G401.6 (cell line): Measurements from ENCODE around the gene BRCA1.
A peak's percentile ranks its signal among the peaks of the same experiment; 100 is the strongest.
"Not testable (repeated sequence)": the region's sequence is repeated elsewhere in the genome, so short reads cannot be mapped to it uniquely, and the experiment has no call there.

Experiments
- FAIRE-seq: peaks from 2 replicates; lab custom pipeline; 2012; peaks lifted over from hg19 to GRCh38; lab: Jason Lieb, UNC

The BRCA1 gene

DNA sequence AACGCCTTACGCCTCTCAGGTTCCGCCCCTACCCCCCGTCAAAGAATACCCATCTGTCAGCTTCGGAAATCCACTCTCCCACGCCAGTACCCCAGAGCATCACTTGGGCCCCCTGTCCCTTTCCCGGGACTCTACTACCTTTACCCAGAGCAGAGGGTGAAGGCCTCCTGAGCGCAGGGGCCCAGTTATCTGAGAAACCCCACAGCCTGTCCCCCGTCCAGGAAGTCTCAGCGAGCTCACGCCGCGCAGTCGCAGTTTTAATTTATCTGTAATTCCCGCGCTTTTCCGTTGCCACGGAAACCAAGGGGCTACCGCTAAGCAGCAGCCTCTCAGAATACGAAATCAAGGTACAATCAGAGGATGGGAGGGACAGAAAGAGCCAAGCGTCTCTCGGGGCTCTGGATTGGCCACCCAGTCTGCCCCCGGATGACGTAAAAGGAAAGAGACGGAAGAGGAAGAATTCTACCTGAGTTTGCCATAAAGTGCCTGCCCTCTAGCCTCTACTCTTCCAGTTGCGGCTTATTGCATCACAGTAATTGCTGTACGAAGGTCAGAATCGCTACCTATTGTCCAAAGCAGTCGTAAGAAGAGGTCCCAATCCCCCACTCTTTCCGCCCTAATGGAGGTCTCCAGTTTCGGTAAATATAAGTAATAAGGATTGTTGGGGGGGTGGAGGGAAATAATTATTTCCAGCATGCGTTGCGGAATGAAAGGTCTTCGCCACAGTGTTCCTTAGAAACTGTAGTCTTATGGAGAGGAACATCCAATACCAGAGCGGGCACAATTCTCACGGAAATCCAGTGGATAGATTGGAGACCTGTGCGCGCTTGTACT is at the start of gene BRCA1:
TSS of gene BRCA1 (minus strand) at position 232 of the 834 bp plus-strand sequence. CDS start 1,268 bp downstream, outside the sequence.
- FAIRE-seq = peak; percentile 99

GRCh38 chr17:43171586-43172487 is 46.7 kb upstream of the BRCA1 start:
- FAIRE-seq = no peak

DNA sequence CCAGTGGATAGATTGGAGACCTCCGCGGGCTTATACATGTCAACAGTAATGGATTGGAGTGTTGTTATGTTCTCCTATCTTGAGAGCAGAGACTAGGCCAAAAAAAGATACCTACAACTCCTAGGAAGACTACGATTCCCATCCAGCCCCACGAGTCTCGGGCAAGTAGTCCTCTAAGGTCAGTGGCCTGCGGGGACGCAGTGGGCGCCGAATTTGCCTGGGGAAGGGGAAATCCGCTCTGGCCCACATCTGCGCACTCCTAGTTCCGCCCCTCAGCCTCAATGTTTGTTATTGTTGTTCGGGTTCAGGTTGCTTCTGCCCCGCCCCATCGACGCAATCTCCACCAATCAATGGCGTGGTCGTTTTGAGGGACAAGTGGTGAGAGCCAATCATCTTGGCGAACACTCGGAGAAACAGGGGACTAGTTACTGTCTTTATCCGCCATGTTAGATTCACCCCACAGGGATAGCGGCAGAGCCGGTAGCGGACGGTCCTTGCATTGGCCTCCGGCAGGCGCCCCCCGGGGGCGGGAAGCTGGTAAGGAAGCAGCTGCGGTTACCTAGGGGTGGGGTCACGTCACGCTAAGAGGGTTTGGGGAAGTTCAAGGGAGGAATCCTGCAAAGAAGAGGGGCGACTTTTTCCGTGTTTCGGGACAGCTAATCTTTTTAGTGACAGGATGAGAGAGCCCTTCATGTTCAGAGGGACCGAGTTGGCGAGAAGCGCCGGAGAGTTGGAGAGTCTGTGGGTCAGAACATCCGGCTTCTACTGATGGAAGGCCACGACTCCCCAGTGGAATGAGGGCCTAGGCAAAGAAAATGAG is 45.8 kb upstream of the BRCA1 start, which contains the start of gene NBR1:
TSS of gene NBR1 (plus strand) at position 449 of the 820 bp plus-strand sequence. CDS start 4,586 bp downstream, outside the sequence.
- FAIRE-seq = peak; percentile 98

DNA sequence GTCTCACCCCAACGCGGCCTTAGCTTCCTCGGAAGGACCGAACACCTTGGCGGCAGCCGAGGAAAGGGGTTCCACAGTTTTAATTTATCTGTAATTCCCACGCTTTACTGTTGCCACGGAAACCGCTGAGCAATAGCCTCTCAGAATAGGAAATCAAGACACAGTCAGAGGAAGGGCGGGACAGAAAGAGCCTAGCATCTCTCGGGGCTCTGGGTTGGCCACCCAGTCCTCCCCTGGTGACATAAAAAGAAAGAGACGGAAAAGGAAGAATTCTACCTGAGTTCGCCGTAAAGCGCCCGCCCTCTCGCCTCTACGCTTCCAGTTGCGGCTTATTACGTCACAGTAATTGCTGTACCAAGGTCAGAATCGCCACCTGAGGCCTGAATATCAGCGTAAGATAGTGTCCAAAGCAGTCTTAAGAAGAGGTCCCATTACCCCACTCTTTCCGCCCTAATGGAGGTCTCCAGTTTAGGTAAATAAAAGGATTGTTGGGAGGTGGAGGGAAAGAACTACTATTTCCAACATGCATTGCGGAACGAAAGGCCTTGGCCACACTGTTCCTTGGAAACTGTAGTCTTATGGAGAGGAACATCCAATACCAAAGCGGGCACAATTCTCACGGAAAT is 45.1 kb upstream of the BRCA1 start:
- peak; percentile 97 for FAIRE-seq

DNA sequence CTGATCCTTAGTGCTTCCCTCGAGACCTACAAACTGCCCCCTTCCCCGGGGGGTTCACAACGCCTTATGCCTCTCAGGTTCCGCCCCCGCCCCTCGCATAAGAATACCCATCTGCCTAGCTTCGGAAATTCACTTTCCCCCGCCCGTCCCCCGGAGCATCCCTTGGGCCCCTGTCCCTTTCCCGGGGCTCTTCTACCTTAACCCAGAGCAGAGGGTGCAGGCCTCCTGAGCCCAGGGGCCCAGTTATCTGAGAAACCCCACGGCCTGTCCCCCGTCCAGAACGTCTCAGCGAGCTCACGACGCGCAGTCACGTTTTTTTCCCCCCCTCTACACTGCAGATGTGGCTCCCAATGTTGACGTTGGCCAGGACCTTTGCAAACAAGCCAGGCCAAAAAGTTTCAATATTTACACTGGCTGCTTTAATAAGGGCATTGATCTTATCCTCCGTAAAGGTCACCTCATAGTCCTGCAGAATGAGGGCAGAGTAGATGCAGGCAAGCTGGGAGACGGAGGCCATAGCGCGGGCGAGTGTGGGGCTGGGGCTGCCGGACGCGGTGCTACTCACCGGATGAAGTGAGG is 44.5 kb upstream of the BRCA1 start:
- FAIRE-seq = no peak

DNA sequence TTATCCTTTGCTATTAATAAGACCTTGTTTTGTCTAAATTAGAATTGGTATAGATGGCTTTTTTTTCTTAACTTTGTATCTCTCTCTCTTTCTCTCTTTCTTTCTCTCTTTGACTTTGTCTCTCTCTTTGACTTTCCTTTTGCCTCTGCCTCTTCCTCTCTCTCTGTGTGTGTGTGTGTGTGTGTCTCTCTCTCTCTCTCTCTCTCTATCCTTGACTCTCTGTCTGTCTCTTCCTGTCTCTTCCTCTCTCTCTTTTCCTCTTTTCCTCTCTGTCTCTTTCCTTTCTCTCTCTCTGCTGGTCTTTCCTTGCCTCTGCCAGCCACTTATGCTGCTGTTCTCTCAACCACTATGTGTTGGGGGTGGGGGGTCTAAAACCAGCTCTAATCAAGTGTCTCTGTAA is 40.8 kb upstream of the BRCA1 start:
- FAIRE-seq = not testable (repeated sequence)

DNA sequence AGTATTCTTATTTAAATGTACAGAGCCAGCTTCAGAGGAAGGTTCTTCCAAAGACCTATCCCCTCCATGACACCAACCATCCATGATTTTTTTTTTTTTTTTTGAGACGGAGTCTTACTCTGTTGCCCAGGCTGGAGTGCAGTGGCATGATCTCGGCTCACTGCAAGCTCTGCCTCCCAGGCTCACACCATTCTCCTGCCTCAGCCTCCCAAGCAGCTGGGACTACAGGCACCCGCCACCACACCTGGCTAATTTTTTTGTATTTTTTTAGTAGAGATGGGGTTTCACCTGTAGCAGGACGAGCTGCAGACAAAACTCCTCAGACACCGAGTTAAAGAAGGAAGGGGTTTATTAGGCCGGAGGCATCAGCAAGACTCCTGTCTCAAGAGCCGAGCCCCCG is 34.8 kb upstream of the BRCA1 start:
- not testable (repeated sequence) for FAIRE-seq

DNA sequence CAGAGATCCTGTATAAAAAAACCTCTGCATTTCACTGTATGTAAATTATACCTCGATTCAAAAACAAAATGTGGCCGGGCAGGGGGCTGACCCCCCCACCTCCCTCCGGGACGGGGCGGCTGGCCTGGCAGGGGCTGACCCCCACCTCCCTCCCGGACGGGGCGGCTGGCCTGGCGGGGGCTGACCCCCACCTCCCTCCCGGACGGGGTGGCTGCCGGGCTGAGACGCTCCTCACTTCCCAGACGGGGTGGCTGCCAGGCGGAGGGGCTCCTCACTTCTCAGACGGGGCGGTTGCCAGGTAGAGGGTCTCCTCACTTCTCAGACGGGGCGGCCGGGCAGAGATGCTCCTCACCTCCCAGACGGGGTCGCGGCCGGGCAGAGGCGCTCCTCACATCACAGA is 34.1 kb upstream of the BRCA1 start:
- FAIRE-seq = not testable (repeated sequence)

DNA sequence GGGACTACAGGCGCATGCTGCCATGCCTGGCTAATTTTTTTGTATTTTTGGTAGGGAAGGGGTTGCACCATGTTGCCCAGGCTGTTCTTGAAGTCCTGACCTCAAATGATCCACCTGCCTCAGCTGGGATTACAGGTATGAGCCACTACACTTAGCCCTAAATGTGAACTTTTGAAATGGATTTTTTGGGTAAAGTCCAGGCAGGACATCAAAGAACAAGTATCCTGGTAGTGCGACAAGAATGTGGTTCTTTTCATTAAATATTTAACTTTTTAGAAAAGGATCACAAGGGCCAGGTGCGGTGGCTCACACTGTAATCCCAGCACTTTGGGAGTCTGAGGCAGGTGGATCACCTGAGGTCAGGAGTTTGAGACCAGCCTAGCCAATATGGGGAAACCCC is 30.5 kb upstream of the BRCA1 start:
- no peak for FAIRE-seq

DNA sequence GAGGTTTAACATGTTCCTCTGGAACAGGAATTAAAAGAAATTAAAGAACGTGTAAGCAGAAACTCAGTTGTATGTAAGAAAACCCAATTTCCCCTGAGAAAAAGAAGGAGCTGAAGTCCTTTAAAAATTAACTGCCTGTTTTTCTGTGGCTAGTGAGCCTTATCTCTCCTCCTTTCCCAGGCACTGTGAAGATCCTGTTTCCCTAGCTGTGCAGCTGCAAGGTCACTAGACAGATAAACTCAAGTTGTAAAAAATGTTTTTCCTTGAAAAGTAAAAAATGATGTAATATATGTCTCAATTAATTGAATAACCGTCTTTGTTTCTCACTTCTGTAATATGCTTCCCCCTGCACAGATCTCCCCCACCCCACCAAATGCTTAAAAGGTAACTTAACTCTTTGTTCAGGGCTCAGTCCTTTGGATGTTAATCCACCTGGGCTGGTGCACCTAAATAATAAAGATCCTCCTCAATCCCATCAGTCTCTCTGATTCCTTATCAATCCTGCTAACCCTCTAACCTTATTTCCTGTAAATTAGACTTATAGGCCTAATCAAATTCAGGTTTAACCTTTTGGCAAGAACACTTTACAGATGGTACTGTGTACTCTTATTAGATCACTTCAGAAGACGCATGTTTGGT is 28.2 kb upstream of the BRCA1 start:
- FAIRE-seq = not testable (repeated sequence)

DNA sequence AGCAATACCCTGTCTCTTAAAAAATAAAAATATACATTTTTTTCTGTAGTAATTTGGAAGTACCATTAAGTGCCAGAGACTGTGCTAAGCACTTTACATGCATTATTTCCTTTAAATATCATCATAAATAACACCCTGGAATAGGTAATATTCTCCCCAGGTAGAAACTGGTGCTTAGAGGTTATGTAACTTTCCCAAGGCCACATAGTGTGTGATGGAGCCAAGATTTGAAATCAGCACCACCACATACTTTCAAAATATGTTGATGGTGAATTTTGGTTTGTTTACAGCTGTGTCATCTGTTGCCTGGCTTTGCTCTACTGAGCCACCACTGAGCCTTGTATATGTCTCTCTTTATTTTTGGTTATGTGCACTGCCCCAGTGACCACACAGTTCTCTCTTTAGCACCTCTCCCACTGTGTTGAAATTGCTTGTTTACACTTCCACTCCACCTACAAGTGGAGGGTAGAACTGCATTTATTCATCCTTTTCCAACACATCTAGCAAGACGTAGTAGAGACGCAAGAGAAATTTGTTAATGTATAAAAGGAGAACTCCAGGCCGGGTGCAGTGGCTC is 26.8 kb upstream of the BRCA1 start:
- no peak for FAIRE-seq

DNA sequence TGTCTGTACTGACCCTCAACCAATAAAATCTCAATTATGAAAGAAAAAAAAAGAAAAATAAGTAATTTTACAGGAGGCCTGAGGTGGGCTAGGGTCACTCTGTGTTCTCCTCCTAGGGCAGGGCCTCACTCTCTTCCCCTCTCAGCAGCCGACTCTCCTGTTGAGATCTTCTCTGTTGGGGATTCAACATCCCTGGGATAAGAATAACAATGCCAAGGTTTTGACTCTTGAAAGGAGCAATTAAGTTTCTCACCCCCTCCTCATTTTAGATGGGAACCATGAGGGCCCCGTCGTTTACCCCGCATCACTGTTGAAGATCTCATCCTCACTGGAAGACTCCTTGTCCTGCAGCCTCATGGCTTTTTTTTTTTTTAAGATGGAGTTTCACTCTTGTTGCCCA is 21.5 kb upstream of the BRCA1 start:
- FAIRE-seq = no peak

- FAIRE-seq = no peak
Observed at GRCh38 chr17:43143201-43143600, 18.0 kb upstream of the BRCA1 start.

DNA sequence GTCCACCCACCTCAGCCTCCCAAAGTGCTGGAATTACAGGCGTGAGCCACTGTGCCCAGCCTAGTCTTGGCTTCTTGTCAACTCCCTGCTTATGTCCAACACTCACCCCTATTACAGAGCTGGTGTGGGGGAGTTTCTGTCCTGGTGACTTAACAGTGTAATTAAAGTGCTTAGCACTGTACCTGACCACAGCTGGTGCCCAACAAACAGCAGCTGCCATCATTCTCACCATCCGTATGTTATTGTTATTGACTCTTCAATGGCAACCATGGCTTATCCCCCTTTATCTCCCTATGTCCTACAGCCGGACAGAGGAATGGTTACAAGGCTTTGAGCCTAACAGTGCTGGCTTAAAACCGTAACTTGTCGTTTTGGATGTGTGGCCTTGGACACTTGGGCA is 17.0 kb upstream of the BRCA1 start:
- FAIRE-seq = no peak

GRCh38 chr17:43140396-43141332 is 15.5 kb upstream of the BRCA1 start:
- no peak for FAIRE-seq

GRCh38 chr17:43138531-43138930 is 13.4 kb upstream of the BRCA1 start:
- FAIRE-seq = not testable (repeated sequence)

- not testable (repeated sequence) for FAIRE-seq
Observed at GRCh38 chr17:43136574-43136973, 11.4 kb upstream of the BRCA1 start.

DNA sequence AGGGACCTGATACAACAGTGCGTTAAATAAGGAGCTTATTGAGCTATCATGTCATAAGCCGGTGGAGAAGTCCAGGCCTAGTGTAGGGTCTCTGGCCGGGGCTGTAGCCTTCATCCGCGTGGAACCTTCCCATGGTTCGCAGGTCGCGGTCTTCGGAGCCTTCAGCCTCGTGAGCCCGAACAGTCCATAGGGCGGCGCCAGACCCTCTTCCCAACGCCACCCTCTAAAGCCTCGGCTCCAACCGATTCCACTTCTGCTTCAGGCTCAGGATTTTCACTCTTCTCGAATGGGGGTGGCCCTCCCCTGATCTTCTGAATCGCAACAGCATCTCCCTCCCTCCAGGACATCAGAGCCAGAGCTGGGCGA is 10.3 kb upstream of the BRCA1 start:
- no peak for FAIRE-seq

GRCh38 chr17:43134774-43135453 is 9.8 kb upstream of the BRCA1 start:
- FAIRE-seq = no peak
